Peyer's patch (tissue), 4 donors: ENCODE results near the gene MARK4.

ENCODE experiments used
- CTCF ChIP-seq, 6 experiments: fragments of 450-650 bp in 4 of 6; fragments of 200-600 bp in 2 of 6; sonication (generic) in 1 of 6; IDR thresholded peaks; one replicate each; pipeline ENCODE4 v1.5.1; 2017 to 2019; ENCODE audit warnings: antibody characterized with exemption in 6 of 6, mild to moderate bottlenecking in 3 of 6, moderate library complexity in 1 of 6
- POLR2A ChIP-seq, 2 donors: fragments of 450-650 bp; IDR thresholded peaks; one replicate each; pipeline ENCODE4 v1.5.1; 2017; ENCODE audit warnings: antibody characterized with exemption in 2 of 2, mild to moderate bottlenecking in 2 of 2, moderate library complexity in 2 of 2

DNA sequence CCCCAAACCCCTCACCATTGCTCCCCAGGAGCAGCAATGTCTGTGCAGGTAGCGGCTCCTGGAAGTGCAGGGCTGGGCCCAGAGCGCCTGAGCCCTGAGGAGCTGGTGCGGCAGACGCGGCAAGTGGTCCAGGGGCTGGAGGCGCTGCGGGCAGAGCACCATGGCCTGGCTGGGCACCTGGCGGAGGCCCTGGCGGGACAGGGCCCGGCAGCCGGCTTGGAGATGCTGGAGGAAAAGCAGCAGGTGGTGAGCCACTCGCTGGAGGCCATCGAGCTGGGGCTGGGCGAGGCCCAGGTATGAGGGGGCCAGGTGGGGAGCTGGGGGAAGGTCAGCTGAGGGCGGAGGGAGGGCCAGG, 94.4 kb downstream of the MARK4 start:
- TF ChIP-seq CTCF (IDR thresholded peaks at IDR 0.05) (no peak), POLR2A (IDR thresholded peaks at IDR 0.05) (no peak)
